Thymus (tissue), 11 donors: Measurements from ENCODE around the gene GPR155. TPM values are rescaled to one million over a fixed set of nuclear protein-coding genes. Genes with fewer than 3 reads are reported as not detected.
"Not testable (repeated sequence)": the region's sequence is repeated elsewhere in the genome, so short reads cannot be mapped to it uniquely, and the experiment has no call there.

ENCODE experiments used
- DNase-seq, 9 donors: peaks; one replicate each; pipeline ENCODE4 v3.0.0-alpha.2; 2013; ENCODE audit warnings: low spot score in 9 of 9, low read depth in 6 of 9, missing footprints in 1 of 9
- H3K27ac ChIP-seq, 2 donors: one replicate each; pipeline ENCODE4 v1.5.1; 2013; ENCODE audit warnings: control low read depth in 1 of 2, low read depth in 1 of 2, low read length in 1 of 2, mild to moderate bottlenecking in 1 of 2, moderate library complexity in 1 of 2
- H3K27me3 ChIP-seq, 2 donors: one replicate each; pipeline ENCODE4 v1.5.1; 2013; ENCODE audit warnings: low read length in 1 of 2; ENCODE audit not compliant: control insufficient read depth in 2 of 2, insufficient read depth in 1 of 2
- H3K36me3 ChIP-seq, 2 donors: one replicate each; pipeline ENCODE4 v1.5.1; 2013; ENCODE audit warnings: low read length in 1 of 2, mild to moderate bottlenecking in 1 of 2, moderate library complexity in 1 of 2; ENCODE audit not compliant: control insufficient read depth in 2 of 2, insufficient read depth in 2 of 2
- H3K4me1 ChIP-seq, 2 donors: one replicate each; pipeline ENCODE4 v1.5.1; 2013; ENCODE audit warnings: low read length in 2 of 2; ENCODE audit not compliant: control insufficient read depth in 2 of 2, insufficient read depth in 2 of 2
- H3K4me3 ChIP-seq, 2 donors: one replicate each; pipeline ENCODE4 v1.5.1; 2013; ENCODE audit warnings: low read length in 2 of 2, control low read depth in 1 of 2, mild to moderate bottlenecking in 1 of 2
- H3K9me3 ChIP-seq, 2 donors: one replicate each; pipeline ENCODE4 v1.5.1; 2013; ENCODE audit warnings: low read length in 1 of 2, mild to moderate bottlenecking in 1 of 2; ENCODE audit not compliant: control insufficient read depth in 2 of 2, insufficient read depth in 1 of 2
- WGBS: extraction: QIAGEN DNeasy Blood & Tissue Kit; methylation state at CpG from one replicate; pipeline ENCODE4 v1.1.7; 2013; 5-methylcytosine and 5-hydroxymethylcytosine counted together
- polyA plus RNA-seq: library from polyadenylated mRNA; stranded (reverse); fragments of 200-250 nt; gene quantifications from one replicate; pipeline ENCODE4 v1.2.3, GENCODE V29; 2013
- total RNA-seq: library from RNA; stranded (reverse); fragments of 120-200 nt; gene quantifications from one replicate; pipeline ENCODE4 v1.2.4, GENCODE V29; 2013
- donor health status: healthy.

GPR155 gene
- total and polyA plus RNA-seq, 2 donors = 2.1 to 3.0 TPM

DNA sequence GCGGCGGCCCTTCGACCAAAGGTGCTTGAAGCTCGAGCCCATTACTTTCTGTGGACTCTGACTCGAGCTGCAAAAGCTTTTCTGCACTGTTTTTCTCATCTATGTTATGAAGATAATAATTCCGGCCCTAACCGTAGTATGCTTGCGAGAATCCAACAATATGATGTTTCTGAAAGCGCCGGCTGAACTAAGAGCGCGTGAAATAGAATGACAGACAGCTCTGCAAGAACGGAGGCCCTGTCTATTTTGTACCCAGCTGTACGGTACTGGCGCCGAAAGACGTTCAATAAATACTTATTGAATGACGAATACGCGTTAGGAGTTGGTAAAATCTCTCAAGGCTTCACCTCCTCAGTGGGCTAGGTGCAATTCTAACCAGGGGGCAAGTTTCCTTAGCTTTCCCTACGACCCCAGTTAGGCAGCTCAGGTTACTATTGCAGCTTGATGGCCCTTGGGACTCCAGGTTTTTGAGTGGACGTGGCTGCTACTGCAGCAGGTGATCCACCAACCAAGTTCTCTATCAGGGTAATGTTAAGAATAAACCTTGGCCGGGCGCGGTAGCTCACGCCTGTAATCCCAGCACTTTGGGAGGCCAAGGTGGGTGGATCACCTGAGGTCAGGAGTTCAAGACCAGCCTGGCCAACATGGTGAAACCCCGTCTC, 90.7 kb downstream of the GPR155 start:
- H3K9me3 ChIP-seq = no peaks in the 10 kb centered on the region
- no peaks in the 10 kb centered on the region for H3K27me3 ChIP-seq
- peaks cover 0 to 11% of the 10 kb centered on the region in 2 donors for H3K36me3 ChIP-seq
- peaks cover 4% of the 10 kb centered on the region in 2 donors for H3K4me1 ChIP-seq
- H3K27ac ChIP-seq = peak overlapping the region; percentile 90 to 93
- 21% methylated on average over 27 of the region's 27 CpGs for WGBS
- peak overlapping the region; percentile 65 to 80 for H3K4me3 ChIP-seq
- DNase-seq = peak in 4 of 9 donors; percentile 15 to 71 (median 24)

DNA sequence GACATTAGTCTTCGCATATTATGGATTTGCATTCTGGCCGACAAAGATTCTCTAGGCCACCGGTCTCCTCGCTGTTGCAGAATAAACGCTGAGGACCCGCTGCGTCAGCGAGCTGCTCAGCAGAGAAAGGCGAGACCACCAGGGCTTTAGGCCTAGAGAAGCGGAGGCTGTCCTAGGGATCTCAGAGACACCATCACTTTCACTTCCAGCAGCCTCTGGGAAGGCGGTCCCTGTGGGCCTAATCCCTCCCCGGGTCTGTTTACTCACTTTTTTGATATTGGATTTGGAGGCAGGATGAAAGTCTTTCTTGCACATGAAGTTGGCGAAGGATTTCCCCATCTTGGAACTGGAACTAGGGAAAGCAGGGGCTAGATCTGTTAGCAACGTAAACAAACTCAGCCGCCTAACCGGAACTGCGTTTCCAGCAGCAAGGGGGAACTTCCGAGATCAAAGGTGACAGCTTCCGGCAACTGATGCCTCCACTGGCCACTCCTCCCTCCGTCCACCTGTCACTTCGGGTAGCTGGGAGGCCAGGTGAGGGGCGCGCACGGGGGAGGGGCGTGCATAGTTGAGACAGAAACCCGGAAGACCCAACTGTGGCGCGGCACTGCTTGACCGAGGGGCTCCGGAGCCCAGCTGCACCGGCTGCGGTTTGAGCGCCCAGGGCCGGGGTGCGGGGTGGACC, 91.4 kb downstream of the GPR155 start, which contains the start of gene SCRN3:
TSS of gene SCRN3 (plus strand) at position 447 of the 685 bp plus-strand sequence. CDS start 2,554 bp downstream, outside the sequence.
- peaks cover 0 to 9% of the 10 kb centered on the region in 2 donors for H3K36me3 ChIP-seq
- WGBS = under 1% methylated on average over 35 of the region's 35 CpGs

DNA sequence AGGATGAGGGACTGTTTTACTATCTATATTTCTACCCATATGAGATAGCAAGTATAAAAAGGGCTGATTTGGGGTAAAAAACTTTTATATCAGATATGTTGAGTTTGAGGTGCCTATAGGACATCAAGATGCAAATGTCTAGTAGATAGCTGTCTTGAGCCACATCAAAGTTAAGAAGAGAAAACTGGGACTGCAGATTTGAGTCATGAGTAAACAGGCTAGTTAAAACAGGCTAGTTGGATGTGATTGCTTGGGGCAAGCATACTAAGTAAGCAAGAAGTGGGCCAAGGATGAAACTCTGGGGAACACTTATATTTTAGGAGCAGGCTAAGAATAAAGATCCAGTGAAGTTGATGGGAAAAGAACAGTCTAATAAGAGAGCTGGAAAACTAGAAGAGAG, 94.1 kb downstream of the GPR155 start:
- Histone ChIP-seq H3K27ac (no peak overlapping the region), H3K4me1 (peaks cover 4% of the 10 kb centered on the region in 2 donors)

More for the DNA sequence above, 91.4 kb downstream of the GPR155 start, which contains the start of gene SCRN3:
- DNase-seq = peak; percentile 74 to 93 (median 82)
- H3K27me3 ChIP-seq = no peaks in the 10 kb centered on the region
- peaks cover 4% of the 10 kb centered on the region in 2 donors for H3K4me1 ChIP-seq
- H3K27ac ChIP-seq = peak within 1 kb of the TSS; percentile 90 to 93
- peak within 1 kb of the TSS; percentile 65 to 80 for H3K4me3 ChIP-seq
- no peaks in the 10 kb centered on the region for H3K9me3 ChIP-seq

DNA sequence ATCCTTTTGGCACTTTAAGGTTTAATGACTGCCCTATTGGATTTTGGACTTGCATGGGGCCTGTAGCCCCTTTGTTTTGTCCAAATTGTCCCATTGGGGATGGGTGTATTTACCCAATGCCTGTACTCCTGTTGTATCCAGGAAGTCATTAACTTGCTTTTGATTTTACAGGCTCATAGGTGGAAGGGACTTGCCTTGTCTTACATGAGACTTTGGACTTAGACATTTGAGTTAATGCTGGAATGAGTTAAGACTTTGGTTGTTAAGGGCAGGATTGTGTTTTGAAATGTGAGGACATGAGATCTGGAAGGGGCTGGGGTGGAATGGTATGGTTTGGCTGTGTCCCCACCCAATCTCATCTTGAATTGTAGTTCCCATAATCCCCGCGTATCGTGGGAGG, 96.5 kb downstream of the GPR155 start:
- not testable (repeated sequence) for H3K27me3 ChIP-seq, H3K4me3 ChIP-seq, H3K4me1 ChIP-seq, H3K27ac ChIP-seq, DNase-seq, H3K9me3 ChIP-seq
- H3K36me3 ChIP-seq = peaks cover 10 to 25% of the 10 kb centered on the region in 2 donors
- 98% methylated on average over 3 of the region's 3 CpGs for WGBS

More for the DNA sequence above, 94.1 kb downstream of the GPR155 start:
- no peak for DNase-seq
- Histone ChIP-seq H3K4me3 (no peak overlapping the region), H3K9me3 (no peaks in the 10 kb centered on the region), H3K27me3 (no peaks in the 10 kb centered on the region), H3K36me3 (peaks cover 0 to 14% of the 10 kb centered on the region in 2 donors)

DNA sequence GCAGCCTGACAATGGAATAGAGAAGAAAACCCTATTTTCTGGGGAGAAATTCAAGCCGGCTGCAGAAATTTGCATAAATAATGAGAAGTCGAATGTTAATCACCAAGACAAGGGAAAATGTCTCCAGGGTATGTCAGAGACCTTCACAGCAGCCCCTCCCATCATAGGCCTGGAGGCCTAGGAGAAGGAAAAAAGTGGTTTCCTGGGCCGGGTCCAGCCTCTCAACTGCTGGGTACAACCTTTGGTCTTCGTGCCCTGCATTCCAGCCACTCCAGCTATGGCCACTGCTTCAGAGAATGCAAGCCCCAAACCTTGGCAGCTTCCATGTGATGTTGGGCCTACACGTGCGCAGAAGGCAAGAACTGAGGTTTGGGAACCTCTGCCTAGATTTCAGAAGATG, 97.3 kb downstream of the GPR155 start:
- Histone ChIP-seq H3K36me3 (peaks cover 13 to 30% of the 10 kb centered on the region in 2 donors), H3K9me3 (no peaks in the 10 kb centered on the region), H3K4me3 (no peak overlapping the region), H3K27ac (no peak overlapping the region), H3K27me3 (no peaks in the 10 kb centered on the region), H3K4me1 (peaks cover 0 to 4% of the 10 kb centered on the region in 2 donors)
- 95% methylated on average over 6 of the region's 6 CpGs for WGBS
- DNase-seq = no peak

DNA sequence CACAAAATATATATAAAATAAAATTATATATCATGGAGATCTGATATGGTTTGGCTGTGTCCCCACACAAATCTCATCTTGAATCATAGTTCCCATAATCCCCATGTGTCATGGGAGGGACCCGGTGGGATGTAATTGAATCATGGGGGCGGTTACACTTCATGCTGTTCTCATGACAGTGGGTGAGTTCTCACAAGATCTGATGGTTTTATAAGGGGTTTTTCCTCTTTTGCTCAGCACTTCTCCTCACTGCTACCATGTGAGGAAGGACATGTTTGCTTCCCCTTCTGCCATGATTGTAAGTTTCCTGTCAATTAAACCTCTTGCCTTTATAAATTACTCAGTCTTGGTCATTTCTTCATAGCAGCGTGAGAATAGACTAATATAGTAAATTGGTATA, 98.1 kb downstream of the GPR155 start:
- H3K36me3 ChIP-seq = peaks cover 13 to 32% of the 10 kb centered on the region in 2 donors
- H3K4me1 ChIP-seq = not testable (repeated sequence)

DNA sequence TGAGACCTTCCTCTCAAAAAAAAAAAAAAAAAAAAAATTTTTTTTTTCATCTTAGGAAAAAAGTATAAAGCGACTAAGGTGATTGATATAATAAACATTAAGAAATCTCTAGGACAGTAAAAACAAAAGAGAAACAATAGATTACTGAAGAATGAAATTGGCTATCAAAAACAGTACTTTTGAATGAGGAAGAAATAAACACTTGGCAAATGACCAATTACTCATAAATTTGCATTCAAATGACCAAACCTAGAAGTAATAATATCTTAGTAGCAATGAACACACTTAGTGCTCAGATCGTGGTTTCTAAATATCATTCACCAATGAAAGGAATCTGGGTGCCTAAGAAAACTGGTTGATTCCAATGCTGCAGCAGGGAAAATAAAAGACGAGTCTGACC, 101.6 kb downstream of the GPR155 start:
- no peak for DNase-seq
- Histone ChIP-seq H3K4me3 (no peak overlapping the region), H3K27me3 (no peaks in the 10 kb centered on the region), H3K4me1 (no peaks in the 10 kb centered on the region), H3K9me3 (no peaks in the 10 kb centered on the region), H3K36me3 (peaks cover 13 to 42% of the 10 kb centered on the region in 2 donors), H3K27ac (no peak overlapping the region)
- 96% methylated on average over 3 of the region's 3 CpGs for WGBS

More for the DNA sequence above, 98.1 kb downstream of the GPR155 start:
- 98% methylated on average over 3 of the region's 3 CpGs for WGBS
- H3K27me3 ChIP-seq, H3K27ac ChIP-seq, DNase-seq, H3K4me3 ChIP-seq, H3K9me3 ChIP-seq: not testable (repeated sequence)

DNA sequence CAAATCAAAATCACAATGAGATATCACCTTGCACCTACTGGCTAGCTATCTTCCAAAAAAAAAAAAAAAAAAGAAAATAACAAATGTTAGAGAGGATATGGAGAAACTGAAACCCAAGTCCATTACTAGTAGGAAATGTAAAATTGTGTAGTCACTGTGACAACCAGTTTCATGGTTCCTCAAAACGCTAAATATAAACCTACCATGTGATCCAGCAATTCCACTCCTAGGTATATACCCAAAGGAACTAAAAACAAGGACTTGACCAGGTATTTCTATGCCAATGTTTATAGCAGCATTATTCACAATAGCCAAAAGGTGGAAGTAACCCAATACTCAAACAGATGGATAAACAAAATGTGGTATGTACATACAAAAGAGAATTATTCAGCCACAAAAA, 103.0 kb downstream of the GPR155 start:
- Histone ChIP-seq H3K36me3 (peaks cover 16 to 46% of the 10 kb centered on the region in 2 donors), H3K27me3 (no peaks in the 10 kb centered on the region), H3K9me3 (no peaks in the 10 kb centered on the region), H3K4me3 (no peak overlapping the region), H3K27ac (no peak overlapping the region), H3K4me1 (no peaks in the 10 kb centered on the region)
- no peak for DNase-seq
- 80% methylated on average over 1 of the region's 1 CpG for WGBS
